Fibroblast of skin of left biceps (primary cell): ENCODE results near the gene KRTAP10-9.

Experiments used
- DNase-seq, 2 experiments: peaks; one replicate each; pipeline ENCODE4 v3.0.0-alpha.2; 2013; ENCODE audit warnings: low read depth in 2 of 2

The KRTAP10-9 gene

GRCh38 chr21:44664691-44665090 is 37.8 kb downstream of the KRTAP10-9 start:
- DNase-seq = no peak

GRCh38 chr21:44666401-44667320 is 39.8 kb downstream of the KRTAP10-9 start, which contains the start of gene KRTAP12-2:
KRTAP12-2 (minus strand) TSS chr21:44666927; CDS start chr21:44666886, 41 bp downstream.
- no peak for DNase-seq

GRCh38 chr21:44667612-44668011 is 40.7 kb downstream of the KRTAP10-9 start:
- DNase-seq = no peak

GRCh38 chr21:44670642-44671432 is 43.9 kb downstream of the KRTAP10-9 start:
- DNase-seq = no peak

GRCh38 chr21:44671911-44672310 is 45.0 kb downstream of the KRTAP10-9 start:
- DNase-seq = no peak

- DNase-seq = no peak
These were observed 51.0 kb downstream of the KRTAP10-9 start for GRCh38 chr21:44677881-44678280.
